Central memory CD8-positive, alpha-beta T cell (primary cell): ENCODE data around the gene ARL9.
A peak's percentile ranks its signal among the peaks of the same experiment; 100 is the strongest.

Experiments
- ATAC-seq: fragments of 150-1000 bp; cut with Tn5 transposase; replicated peaks from 2 replicates; pipeline ENCODE4 v1.10.0; 2022; ENCODE audit warnings: mild to moderate bottlenecking, moderate FRiP score, moderate number of reproducible peaks; ENCODE audit not compliant: poor library complexity, severe bottlenecking; ENCODE audit errors: extremely low read depth
- DNase-seq, 2 donors: peaks; one replicate each; pipeline ENCODE4 v3.0.0; 2021; ENCODE audit warnings: low spot score in 2 of 2
- H3K27ac Mint-ChIP-seq: one replicate; pipeline ENCODE4 v1.8.0; 2022; ENCODE audit warnings: low read depth, mild to moderate bottlenecking, moderate library complexity, mixed read lengths
- H3K27me3 Mint-ChIP-seq: one replicate; pipeline ENCODE4 v1.8.0; 2022; ENCODE audit warnings: mixed read lengths
- H3K36me3 Mint-ChIP-seq: one replicate; pipeline ENCODE4 v1.8.0; 2022; ENCODE audit warnings: mild to moderate bottlenecking, moderate library complexity, mixed read lengths; ENCODE audit not compliant: insufficient read depth
- H3K4me1 Mint-ChIP-seq: one replicate; pipeline ENCODE4 v1.8.0; 2022; ENCODE audit warnings: mixed read lengths
- H3K4me3 Mint-ChIP-seq: one replicate; pipeline ENCODE4 v1.8.0; 2022; ENCODE audit warnings: mild to moderate bottlenecking, moderate library complexity, mixed read lengths
- H3K9me3 Mint-ChIP-seq: one replicate; pipeline ENCODE4 v1.8.0; 2022; ENCODE audit warnings: mixed read lengths

Gene ARL9

DNA sequence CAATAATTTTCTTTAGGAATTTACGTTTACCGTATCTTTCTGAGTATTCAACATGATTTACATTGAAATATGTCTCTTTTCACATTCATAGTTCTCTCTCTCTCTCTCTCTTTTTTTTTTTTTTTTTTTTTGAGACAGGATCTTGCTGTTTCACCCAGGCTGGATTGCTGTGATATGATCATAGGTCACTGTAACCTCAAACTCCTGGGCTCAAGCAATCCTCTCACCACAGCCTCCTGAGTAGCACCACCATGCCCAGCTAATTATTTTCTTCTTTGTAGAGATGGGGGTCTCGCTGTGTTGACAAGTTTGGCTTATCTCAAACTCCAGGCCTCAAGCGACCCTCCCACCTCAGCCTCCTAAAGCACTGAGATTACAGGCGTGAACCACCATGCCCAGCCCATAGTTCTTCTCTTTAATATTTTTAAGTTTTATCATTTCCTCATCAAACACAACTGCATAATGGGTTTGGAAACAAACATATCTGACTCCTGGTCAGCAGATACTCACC is 28.3 kb upstream of the ARL9 start:
- no peak for ATAC-seq
- no peak for DNase-seq
- Mint-ChIP-seq H3K36me3 (peaks cover 74% of the 10 kb centered on the region), H3K27me3 (no peaks in the 10 kb centered on the region), H3K9me3 (no peaks in the 10 kb centered on the region), H3K4me3 (no peak overlapping the region), H3K4me1 (no peaks in the 10 kb centered on the region), H3K27ac (no peak overlapping the region)

DNA sequence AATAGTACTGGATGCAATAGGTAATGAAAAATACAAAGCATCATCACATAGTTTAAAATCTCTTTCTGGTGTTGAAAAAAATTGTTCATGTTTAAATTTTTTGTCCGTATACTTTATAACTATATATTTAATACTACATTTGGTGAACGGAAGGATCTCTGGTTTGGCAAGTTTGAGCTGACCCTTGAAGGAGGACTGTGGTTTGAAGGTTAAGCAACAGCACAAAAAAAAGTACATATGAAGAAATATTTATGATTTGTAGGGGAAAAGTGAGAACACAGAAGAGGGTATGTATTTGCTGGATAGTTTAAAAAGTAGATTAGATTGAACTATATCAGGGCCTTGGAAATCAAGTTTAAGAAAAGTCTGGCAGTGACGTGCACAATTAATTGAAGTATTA is 24.9 kb upstream of the ARL9 start:
- Mint-ChIP-seq H3K4me1 (no peaks in the 10 kb centered on the region), H3K27ac (no peak overlapping the region), H3K4me3 (no peak overlapping the region), H3K9me3 (no peaks in the 10 kb centered on the region), H3K27me3 (no peaks in the 10 kb centered on the region), H3K36me3 (peaks cover 72% of the 10 kb centered on the region)
- ATAC-seq = no peak
- DNase-seq = no peak

DNA sequence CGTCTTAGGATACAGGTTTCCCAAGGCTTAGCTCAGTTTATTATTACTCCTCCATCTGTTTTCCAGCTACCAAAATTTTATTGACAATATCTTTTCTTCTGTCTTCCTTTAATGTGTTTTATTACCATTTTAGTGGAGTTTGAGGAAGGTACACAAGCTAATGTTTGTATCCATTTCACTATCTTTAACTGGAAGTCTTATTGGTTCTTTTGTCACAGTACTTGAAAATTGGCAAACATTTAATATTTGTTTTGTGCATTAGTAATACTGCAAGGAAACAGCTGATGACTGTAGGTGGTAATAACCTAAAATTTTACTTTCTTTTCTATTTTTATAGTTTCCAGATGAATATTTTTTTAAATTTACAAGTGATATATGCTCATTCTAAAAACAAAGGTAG is 9.3 kb upstream of the ARL9 start:
- no peak overlapping the region for H3K4me3 Mint-ChIP-seq
- DNase-seq = no peak
- no peaks in the 10 kb centered on the region for H3K9me3 Mint-ChIP-seq
- no peak for ATAC-seq
- H3K36me3 Mint-ChIP-seq = peaks cover 54% of the 10 kb centered on the region
- H3K4me1 Mint-ChIP-seq = no peaks in the 10 kb centered on the region
- no peaks in the 10 kb centered on the region for H3K27me3 Mint-ChIP-seq
- no peak overlapping the region for H3K27ac Mint-ChIP-seq

DNA sequence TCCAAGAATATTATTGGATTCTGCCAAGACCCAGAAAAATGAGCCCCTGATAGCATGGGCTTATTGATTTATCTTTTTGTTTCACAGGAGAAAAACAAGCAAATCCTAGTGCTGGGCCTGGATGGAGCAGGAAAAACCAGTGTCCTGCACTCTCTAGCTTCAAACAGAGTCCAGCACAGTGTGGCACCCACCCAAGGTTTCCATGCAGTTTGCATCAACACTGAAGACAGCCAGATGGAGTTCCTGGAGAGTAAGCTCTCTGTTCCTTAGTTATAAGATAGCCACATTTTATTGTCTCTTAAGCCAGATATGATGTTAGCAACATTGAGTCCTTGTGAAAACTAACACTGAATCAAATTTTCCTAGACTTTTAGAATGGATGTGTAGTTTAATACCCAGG is 5.5 kb downstream of the ARL9 start:
- Mint-ChIP-seq H3K4me3 (no peak overlapping the region), H3K36me3 (no peaks in the 10 kb centered on the region), H3K27ac (no peak overlapping the region), H3K4me1 (peaks cover 7% of the 10 kb centered on the region), H3K27me3 (no peaks in the 10 kb centered on the region), H3K9me3 (no peaks in the 10 kb centered on the region)
- no peak for DNase-seq
- ATAC-seq = no peak

DNA sequence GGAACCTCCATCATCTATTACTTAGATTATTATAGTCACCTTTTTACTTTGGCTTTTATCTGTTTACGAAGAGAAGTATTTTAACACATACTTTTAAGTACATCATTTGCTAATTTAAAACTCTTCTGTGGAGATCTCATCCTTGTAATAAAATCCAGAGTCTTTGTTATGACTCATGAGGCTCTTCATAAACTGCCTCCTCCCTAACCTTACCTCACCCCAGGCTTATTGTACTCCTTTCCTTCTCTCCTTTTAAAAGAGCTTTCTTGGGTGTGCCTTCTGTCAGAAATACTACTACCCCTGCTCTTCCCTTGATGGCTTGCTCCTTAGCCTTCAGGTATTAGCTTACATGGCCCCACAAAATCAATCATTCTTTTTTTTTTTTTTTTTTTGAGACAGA is 6.6 kb downstream of the ARL9 start:
- H3K4me3 Mint-ChIP-seq = no peak overlapping the region
- no peaks in the 10 kb centered on the region for H3K36me3 Mint-ChIP-seq
- H3K27ac Mint-ChIP-seq = no peak overlapping the region
- H3K9me3 Mint-ChIP-seq = no peaks in the 10 kb centered on the region
- DNase-seq (no peak), ATAC-seq (no peak)
- H3K4me1 Mint-ChIP-seq = no peaks in the 10 kb centered on the region
- no peaks in the 10 kb centered on the region for H3K27me3 Mint-ChIP-seq

DNA sequence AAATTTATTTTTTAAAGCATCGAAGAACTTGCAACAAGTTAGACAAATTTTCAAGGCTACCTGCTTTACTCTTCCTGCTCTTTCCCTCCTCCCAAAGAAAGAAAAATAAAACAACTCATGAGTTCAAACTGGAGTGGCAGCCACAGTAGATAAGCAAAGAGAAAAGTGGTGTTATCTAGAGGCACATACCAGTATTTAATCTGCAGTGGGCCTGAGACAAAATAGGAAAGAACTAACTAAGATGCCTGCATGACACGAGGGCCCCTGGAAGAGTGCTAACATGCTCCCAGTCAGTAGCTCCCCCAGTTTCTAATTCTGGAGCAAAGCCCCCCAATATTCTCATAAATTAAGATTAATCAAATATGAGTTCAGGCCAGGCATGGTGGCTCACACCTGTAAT is 7.9 kb downstream of the ARL9 start:
- Mint-ChIP-seq H3K27ac (no peak overlapping the region), H3K4me3 (no peak overlapping the region), H3K36me3 (no peaks in the 10 kb centered on the region), H3K9me3 (no peaks in the 10 kb centered on the region), H3K4me1 (no peaks in the 10 kb centered on the region), H3K27me3 (no peaks in the 10 kb centered on the region)
- DNase-seq (no peak), ATAC-seq (no peak)

DNA sequence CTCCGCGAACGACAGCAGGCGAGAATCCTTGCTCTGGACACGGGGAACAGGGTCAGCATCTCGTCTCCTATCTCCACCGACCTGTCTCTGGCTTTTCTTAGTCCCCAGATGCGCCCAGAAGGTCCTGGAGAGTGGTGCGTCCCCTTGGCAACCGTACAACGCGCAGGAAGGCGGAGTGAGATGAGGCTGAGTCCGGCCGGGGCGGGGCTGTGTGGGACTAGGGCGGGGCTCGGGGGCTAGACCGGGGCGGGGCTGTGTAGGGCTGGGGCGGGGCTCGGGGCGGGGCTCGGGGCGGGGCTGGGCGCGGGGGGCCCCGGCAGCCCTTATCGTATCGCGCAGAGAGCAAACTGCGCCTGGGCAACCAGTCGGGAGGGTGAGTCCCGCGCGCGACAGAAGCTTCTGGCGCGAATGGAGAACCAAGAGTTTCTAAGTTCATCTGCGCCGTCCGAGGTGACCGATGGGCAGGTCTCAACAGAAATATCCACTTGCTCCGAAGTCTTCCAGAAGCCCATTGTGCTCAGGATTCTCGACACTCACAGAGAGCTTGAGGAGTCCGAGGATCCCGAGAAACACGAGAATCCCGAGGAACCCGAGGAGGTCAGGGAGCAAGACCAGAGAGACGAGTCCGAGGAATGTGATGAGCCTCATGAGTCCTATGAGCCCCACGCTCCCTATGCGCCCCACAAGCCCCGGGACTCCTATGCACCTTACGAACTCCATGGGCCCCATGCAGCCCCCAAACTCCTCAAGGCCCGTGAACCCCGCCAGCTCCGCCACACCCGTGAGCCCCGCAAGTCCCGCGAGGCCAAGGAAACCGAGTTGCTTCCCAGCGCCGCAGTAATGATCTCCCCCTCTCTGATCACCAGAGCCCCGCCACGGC is 24.9 kb downstream of the ARL9 start:
- Mint-ChIP-seq H3K27ac (no peak overlapping the region), H3K36me3 (no peaks in the 10 kb centered on the region), H3K27me3 (no peaks in the 10 kb centered on the region), H3K9me3 (no peaks in the 10 kb centered on the region), H3K4me3 (no peak overlapping the region), H3K4me1 (no peaks in the 10 kb centered on the region)
- ATAC-seq = peak; percentile 87
- DNase-seq = peak; percentile 40 to 49

DNA sequence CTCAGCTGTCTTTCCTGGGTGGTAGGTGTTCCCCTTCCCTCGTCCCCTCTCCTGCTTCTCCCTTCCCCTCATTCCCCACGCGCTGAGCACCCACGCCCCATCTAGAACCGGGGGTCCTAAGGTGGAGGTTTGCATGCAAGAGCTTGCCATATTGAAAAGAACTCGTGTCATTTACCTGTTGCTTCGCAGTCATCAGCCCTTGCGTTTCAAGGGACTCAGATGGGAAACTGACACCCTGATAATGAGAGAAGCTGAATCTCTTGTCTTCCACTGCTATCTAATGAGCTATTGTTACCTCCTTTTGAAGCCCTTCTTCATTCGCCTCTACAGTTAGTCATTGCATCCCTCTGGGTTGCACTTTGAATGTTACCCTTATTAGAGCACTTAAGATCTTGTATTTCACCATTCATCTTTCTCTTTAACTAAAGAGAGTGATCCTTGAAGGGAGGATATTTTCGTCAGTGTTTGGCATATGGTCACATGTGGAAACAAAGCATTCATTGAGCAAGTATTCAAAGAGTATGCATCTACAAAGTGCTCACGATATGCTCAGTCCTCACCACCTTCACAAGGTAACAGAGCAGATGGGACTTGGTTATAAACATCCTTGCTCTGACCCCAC is 25.7 kb downstream of the ARL9 start:
- Mint-ChIP-seq H3K4me1 (no peaks in the 10 kb centered on the region), H3K4me3 (no peak overlapping the region), H3K27me3 (no peaks in the 10 kb centered on the region), H3K9me3 (no peaks in the 10 kb centered on the region), H3K27ac (no peak overlapping the region), H3K36me3 (no peaks in the 10 kb centered on the region)
- ATAC-seq (no peak), DNase-seq (no peak)

DNA sequence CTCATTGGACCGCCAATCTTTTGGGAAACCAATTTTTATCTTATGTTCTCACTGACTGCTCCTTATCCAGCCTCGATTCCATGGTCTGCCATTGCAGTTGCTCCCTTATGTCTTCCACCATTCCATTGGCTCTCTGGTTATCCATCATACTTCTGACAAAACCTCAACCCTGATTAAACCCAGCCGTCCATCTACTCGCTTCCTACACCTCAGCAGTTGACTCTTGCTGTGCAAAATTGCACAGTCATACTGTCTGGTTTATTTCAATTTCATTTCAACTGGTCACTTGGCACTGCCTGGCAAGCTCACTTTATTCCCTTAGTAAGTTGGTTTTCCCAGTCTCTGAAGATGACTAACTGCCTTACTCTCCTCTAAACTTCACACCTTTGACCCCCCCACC is 26.2 kb downstream of the ARL9 start:
- ATAC-seq = no peak
- H3K36me3 Mint-ChIP-seq = no peaks in the 10 kb centered on the region
- no peaks in the 10 kb centered on the region for H3K9me3 Mint-ChIP-seq
- H3K27ac Mint-ChIP-seq = no peak overlapping the region
- H3K4me3 Mint-ChIP-seq = no peak overlapping the region
- no peaks in the 10 kb centered on the region for H3K27me3 Mint-ChIP-seq
- DNase-seq = no peak
- no peaks in the 10 kb centered on the region for H3K4me1 Mint-ChIP-seq

DNA sequence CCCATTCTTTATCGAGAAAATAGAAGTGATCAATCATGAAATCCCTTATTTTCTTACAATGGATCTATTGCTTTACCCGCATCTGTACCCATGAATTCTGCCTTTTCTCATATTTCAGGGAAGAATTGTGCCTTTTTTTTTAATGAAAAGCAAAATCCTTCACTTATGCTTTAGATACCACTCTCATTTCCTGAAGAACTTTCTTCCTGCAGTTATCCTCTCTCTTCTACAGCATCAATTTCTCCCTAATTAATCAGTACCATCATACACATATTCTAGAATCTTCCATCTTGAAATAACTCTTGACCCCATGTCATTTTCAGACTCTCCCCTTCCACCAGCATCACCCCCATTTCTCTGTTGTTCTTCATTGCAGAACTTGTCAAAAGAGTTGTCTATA is 26.6 kb downstream of the ARL9 start:
- no peak overlapping the region for H3K27ac Mint-ChIP-seq
- no peaks in the 10 kb centered on the region for H3K4me1 Mint-ChIP-seq
- no peaks in the 10 kb centered on the region for H3K27me3 Mint-ChIP-seq
- no peaks in the 10 kb centered on the region for H3K9me3 Mint-ChIP-seq
- H3K4me3 Mint-ChIP-seq = no peak overlapping the region
- H3K36me3 Mint-ChIP-seq = no peaks in the 10 kb centered on the region
- ATAC-seq (no peak), DNase-seq (no peak)

DNA sequence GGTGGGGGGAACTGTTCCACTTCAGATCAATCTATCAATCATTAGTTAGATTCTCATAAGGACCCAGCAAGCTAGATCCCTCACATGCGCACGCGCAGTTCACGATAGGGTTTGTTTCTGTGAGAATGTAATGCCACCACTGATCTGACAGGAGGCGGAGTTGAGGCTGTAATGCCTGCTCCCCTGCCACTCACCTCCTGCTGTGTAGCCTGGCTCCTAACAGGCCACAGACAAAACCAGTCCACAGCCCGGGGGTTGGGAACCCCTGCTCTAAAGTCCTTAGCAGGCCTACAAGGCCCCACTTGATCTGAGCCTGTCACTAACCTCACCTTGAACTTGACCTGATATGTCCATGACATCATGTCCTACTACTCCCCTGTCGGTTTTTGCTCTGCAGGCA is 30.3 kb downstream of the ARL9 start:
- Mint-ChIP-seq H3K27me3 (peaks cover 10% of the 10 kb centered on the region), H3K4me3 (no peak overlapping the region), H3K9me3 (no peaks in the 10 kb centered on the region), H3K27ac (no peak overlapping the region), H3K36me3 (no peaks in the 10 kb centered on the region), H3K4me1 (no peaks in the 10 kb centered on the region)
- ATAC-seq (no peak), DNase-seq (no peak)

DNA sequence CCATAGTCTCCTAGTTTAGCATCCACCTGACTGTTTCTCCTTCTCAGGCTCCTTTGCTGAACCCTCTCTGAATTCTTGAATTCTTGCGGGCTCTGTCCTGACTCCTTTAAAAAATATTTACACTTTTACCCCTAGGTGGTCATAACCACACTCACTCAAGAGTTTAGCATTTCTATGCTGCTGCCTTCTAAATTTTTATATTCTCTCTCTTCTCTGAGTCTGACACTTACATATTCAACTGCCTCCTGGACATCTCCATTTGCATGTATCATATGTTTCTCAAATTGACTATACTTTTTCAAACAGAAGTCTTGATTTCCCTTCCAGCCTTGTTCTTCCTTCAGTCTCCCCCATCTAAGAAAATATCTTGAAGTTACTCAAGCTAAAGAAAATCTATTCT is 31.6 kb downstream of the ARL9 start:
- H3K27me3 Mint-ChIP-seq = peaks cover 19% of the 10 kb centered on the region
- no peaks in the 10 kb centered on the region for H3K9me3 Mint-ChIP-seq
- H3K4me3 Mint-ChIP-seq = no peak overlapping the region
- H3K36me3 Mint-ChIP-seq = no peaks in the 10 kb centered on the region
- DNase-seq (no peak), ATAC-seq (no peak)
- H3K27ac Mint-ChIP-seq = no peak overlapping the region
- no peaks in the 10 kb centered on the region for H3K4me1 Mint-ChIP-seq

DNA sequence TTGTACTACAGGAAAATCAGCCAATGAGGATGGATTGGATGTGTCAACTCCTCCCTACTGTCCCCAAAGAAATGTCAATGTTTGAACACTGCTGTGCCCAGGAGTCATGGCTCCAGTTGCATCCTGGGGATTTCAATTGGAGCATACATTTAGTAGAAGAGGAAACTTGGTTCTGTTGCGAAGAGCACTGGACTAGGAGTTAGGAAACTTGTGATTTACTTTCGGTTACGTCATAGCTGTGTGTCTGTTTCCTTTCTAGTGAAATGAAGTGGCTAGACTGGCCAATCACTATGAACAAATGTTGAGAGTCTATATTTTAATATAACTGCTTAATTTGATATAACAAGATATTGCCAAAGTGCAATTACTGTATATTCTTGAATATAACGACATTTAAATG is 35.2 kb downstream of the ARL9 start:
- Mint-ChIP-seq H3K4me1 (peaks cover 6% of the 10 kb centered on the region), H3K9me3 (no peaks in the 10 kb centered on the region), H3K27ac (no peak overlapping the region), H3K36me3 (peaks cover 5% of the 10 kb centered on the region), H3K27me3 (peaks cover 26% of the 10 kb centered on the region), H3K4me3 (no peak overlapping the region)
- DNase-seq (no peak), ATAC-seq (no peak)
